Neuronal stem cell (in vitro differentiated cells): ENCODE measurements around the gene ABCC5.

Experiments used
- DNase-seq: peaks from one replicate; pipeline ENCODE4 v3.0.0-alpha.2; 2013; ENCODE audit warnings: low spot score
- H2AFZ ChIP-seq: one replicate; pipeline ENCODE4 v1.6.1; 2013; ENCODE audit warnings: mild to moderate bottlenecking, low read length, inconsistent platforms
- H2AK5ac ChIP-seq: 2 replicates; pipeline ENCODE4 v1.6.1; 2013; ENCODE audit warnings: low read depth, mild to moderate bottlenecking, inconsistent platforms, low read length, moderate library complexity, mixed read lengths
- H2BK120ac ChIP-seq: 2 replicates; pipeline ENCODE4 v1.6.1; 2013; ENCODE audit warnings: low read depth, mild to moderate bottlenecking, inconsistent platforms, low read length, moderate library complexity, mixed read lengths
- H2BK12ac ChIP-seq: one replicate; pipeline ENCODE4 v1.6.1; 2013; ENCODE audit warnings: low read length, inconsistent platforms
- H2BK15ac ChIP-seq: 2 replicates; pipeline ENCODE4 v1.6.1; 2013; ENCODE audit warnings: mild to moderate bottlenecking, low read length, inconsistent platforms, mixed read lengths
- H2BK5ac ChIP-seq: one replicate; pipeline ENCODE4 v1.6.1; 2013; ENCODE audit warnings: inconsistent platforms, mild to moderate bottlenecking, low read length, moderate library complexity
- H3K14ac ChIP-seq: one replicate; pipeline ENCODE4 v1.6.1; 2013; ENCODE audit warnings: low read length, inconsistent platforms
- H3K18ac ChIP-seq: 2 replicates; pipeline ENCODE4 v1.6.1; 2013; ENCODE audit warnings: low read length, inconsistent platforms
- H3K23ac ChIP-seq: 2 replicates; pipeline ENCODE4 v1.6.1; 2013; ENCODE audit warnings: low read depth, mild to moderate bottlenecking, mixed read lengths, low read length, inconsistent platforms; ENCODE audit not compliant: poor library complexity
- H3K27ac ChIP-seq: replicated peaks from 3 replicates; pipeline ENCODE4 v1.5.1; 2013; ENCODE audit warnings: low read length, inconsistent platforms
- H3K27me3 ChIP-seq, 3 experiments: 2 replicates each; pipeline ENCODE4 v1.6.1; 2013; ENCODE audit warnings: low read length in 3 of 3, mild to moderate bottlenecking in 2 of 3, inconsistent platforms in 1 of 3, low read depth in 1 of 3, mixed read lengths in 1 of 3, moderate library complexity in 1 of 3; ENCODE audit not compliant: control insufficient read depth in 3 of 3, insufficient read depth in 3 of 3
- H3K36me3 ChIP-seq, 2 donors: replicated peaks in 1 of 2; 2 replicates each; pipeline ENCODE4 v1.6.1; 2013; ENCODE audit warnings: low read length in 2 of 2; ENCODE audit not compliant: control insufficient read depth in 2 of 2, insufficient read depth in 2 of 2
- H3K4ac ChIP-seq: 2 replicates; pipeline ENCODE4 v1.6.1; 2013; ENCODE audit warnings: inconsistent platforms, mild to moderate bottlenecking, low read length, moderate library complexity
- H3K4me1 ChIP-seq, 2 donors: 1 replicate in 1 of 2; 2 replicates in 1 of 2; pipeline ENCODE4 v1.6.1; 2013; ENCODE audit warnings: low read length in 2 of 2, low read depth in 1 of 2; ENCODE audit not compliant: control insufficient read depth in 2 of 2, insufficient read depth in 1 of 2
- H3K4me2 ChIP-seq: one replicate; pipeline ENCODE4 v1.6.1; 2013; ENCODE audit warnings: mild to moderate bottlenecking, low read length, inconsistent platforms; ENCODE audit not compliant: insufficient read depth, poor library complexity, severe bottlenecking
- H3K4me3 ChIP-seq, 2 donors: 2 replicates each; pipeline ENCODE4 v1.5.1; 2013; ENCODE audit warnings: low read length in 2 of 2, mild to moderate bottlenecking in 2 of 2, inconsistent platforms in 1 of 2, moderate library complexity in 1 of 2
- H3K79me1 ChIP-seq: one replicate; pipeline ENCODE4 v1.6.1; 2013; ENCODE audit warnings: low read depth, mild to moderate bottlenecking, inconsistent platforms, low read length, moderate library complexity
- H3K9ac ChIP-seq: one replicate; pipeline ENCODE4 v1.6.1; 2013; ENCODE audit warnings: mild to moderate bottlenecking, low read depth, low read length, inconsistent platforms; ENCODE audit not compliant: poor library complexity
- H3K9me3 ChIP-seq, 2 donors: replicated peaks in 1 of 2; 2 replicates each; pipeline versions ENCODE3 to v1.6.1; 2013; ENCODE audit warnings: low read length in 2 of 2, mild to moderate bottlenecking in 2 of 2, inconsistent platforms in 1 of 2, low read depth in 1 of 2, mixed read lengths in 1 of 2, moderate library complexity in 1 of 2; ENCODE audit not compliant: control insufficient read depth in 2 of 2, insufficient read depth in 1 of 2
- H4K8ac ChIP-seq: one replicate; pipeline ENCODE4 v1.6.1; 2013; ENCODE audit warnings: low read depth, mild to moderate bottlenecking, inconsistent platforms, low read length, moderate library complexity
- H4K91ac ChIP-seq: one replicate; pipeline ENCODE4 v1.6.1; 2013; ENCODE audit warnings: low read length, low read depth, mild to moderate bottlenecking, inconsistent platforms; ENCODE audit not compliant: poor library complexity
- WGBS, 2 donors: extraction: QIAGEN DNeasy Blood & Tissue Kit; methylation state at CpG; one replicate each; pipeline ENCODE4 v1.1.7; 2013; ENCODE audit warnings: missing lambda C conversion rate in 2 of 2, mixed read lengths in 1 of 2; ENCODE audit not compliant: insufficient read length in 2 of 2, insufficient replicate concordance in 1 of 2; ENCODE audit errors: extremely low coverage in 2 of 2; 5-methylcytosine and 5-hydroxymethylcytosine counted together

Gene ABCC5

DNA sequence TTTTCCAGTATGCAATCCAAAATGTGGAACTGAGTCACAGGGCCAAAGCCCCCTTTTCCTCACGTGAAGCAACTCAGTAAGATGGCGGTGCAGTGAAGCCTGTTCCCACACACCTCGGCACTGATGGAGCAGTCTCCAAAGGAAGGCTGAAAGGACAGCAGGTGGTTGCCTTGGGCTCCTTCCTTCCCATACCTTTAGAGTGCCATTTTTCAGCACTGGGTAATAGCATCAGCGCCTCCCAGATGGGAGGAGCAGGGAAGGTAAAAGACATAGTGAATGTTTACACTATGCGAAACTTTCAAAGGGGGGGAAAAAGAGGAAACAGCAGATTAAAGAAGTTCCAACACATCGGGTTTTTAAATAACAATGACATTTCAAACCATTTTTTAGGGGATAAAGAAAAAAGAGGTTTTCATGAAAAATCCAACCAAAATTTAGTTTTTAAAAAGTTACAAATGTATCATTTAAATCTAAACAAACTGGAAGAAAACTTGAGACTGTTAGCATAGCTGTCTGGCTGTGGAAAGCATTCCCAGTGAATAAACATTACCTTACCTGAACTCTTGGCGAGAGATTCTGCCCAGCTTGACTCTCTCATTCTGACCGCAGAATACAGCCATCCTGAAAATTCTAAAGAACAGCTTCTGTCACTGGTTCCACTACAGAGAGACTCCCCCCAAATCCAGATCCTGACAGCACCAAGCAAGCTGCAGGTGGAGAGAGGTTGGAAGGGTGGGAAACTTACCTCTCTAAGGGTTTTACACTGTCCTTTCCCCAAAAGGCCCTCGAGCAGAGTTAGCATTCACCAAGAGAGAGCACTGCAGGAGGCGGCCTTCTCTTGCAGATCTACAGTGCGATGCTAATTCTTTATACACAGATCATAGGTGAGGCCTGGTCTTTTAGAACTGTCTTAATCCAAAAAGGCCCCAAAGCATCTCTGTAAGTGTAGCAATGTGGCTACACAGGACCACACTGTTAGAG is 32.6 kb downstream of the ABCC5 start:
- H2BK120ac ChIP-seq = no peak overlapping the region
- H4K91ac ChIP-seq = no peak overlapping the region
- no CpG with 5 or more reads among the region's 11 CpGs for WGBS, 2 donors
- H2BK15ac ChIP-seq = no peak overlapping the region
- H4K8ac ChIP-seq = no peak overlapping the region
- no peak overlapping the region for H3K4me3 ChIP-seq
- H3K4ac ChIP-seq = no peak overlapping the region
- no peak overlapping the region for H3K14ac ChIP-seq
- H3K79me1 ChIP-seq = no peaks in the 10 kb centered on the region
- H3K23ac ChIP-seq = no peak overlapping the region
- no peak overlapping the region for H3K9ac ChIP-seq
- no peak overlapping the region for H3K27ac ChIP-seq
- no peak for DNase-seq
- H3K4me1 ChIP-seq = no peaks in the 10 kb centered on the region
- H2BK5ac ChIP-seq = no peak overlapping the region
- no peak overlapping the region for H2AK5ac ChIP-seq
- H3K4me2 ChIP-seq = no peak overlapping the region
- no peaks in the 10 kb centered on the region for H3K9me3 ChIP-seq
- no peak overlapping the region for H3K18ac ChIP-seq
- peaks cover 23 to 78% of the 10 kb centered on the region in 2 donors for H3K36me3 ChIP-seq
- H2AFZ ChIP-seq = no peak overlapping the region
- H3K27me3 ChIP-seq = no peaks in the 10 kb centered on the region
- H2BK12ac ChIP-seq = no peak overlapping the region

DNA sequence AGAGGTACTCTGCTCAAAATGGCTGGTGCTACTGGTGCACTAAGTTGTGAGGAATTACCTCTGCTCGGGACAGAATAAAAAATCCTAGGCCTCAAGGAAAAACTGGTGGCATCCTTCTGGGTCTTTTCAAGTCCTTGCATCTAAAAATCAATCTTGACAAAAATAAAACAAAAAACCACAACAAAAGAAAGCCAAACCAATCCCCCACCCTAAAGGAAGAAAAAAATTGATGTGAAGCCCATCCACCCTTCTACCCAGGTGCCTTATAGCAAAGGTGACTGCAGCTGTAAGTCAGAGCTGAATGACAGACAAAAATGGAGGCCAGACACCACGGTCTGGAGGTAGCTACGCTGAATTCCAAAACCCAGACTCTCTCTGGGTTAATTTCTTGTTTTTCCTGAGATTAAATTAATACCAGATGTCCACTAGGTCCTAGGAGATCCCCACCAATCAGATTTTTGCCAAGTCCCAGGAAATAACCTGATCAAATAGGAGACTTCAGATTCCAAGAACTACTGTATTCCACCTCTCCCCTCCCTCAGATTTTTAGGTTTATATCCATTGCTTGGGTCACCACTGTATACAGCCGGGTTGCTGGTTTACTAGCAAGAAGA is 33.5 kb downstream of the ABCC5 start:
- no peaks in the 10 kb centered on the region for H3K4me1 ChIP-seq
- H3K36me3 ChIP-seq = peaks cover 23 to 77% of the 10 kb centered on the region in 2 donors
- H3K4me3 ChIP-seq = no peak overlapping the region
- H3K4ac ChIP-seq = no peak overlapping the region
- no peak overlapping the region for H3K23ac ChIP-seq
- H3K79me1 ChIP-seq = no peaks in the 10 kb centered on the region
- H3K14ac ChIP-seq = no peak overlapping the region
- no peak overlapping the region for H2BK15ac ChIP-seq
- no peak overlapping the region for H4K91ac ChIP-seq
- H3K27me3 ChIP-seq = no peaks in the 10 kb centered on the region
- no peak overlapping the region for H3K18ac ChIP-seq
- no peak overlapping the region for H3K27ac ChIP-seq
- no peak overlapping the region for H2AK5ac ChIP-seq
- no peak for DNase-seq
- no peak overlapping the region for H2BK12ac ChIP-seq
- no CpG with 5 or more reads among the region's 4 CpGs for WGBS, 2 donors
- H3K9ac ChIP-seq = no peak overlapping the region
- H4K8ac ChIP-seq = no peak overlapping the region
- no peak overlapping the region for H2AFZ ChIP-seq
- no peaks in the 10 kb centered on the region for H3K9me3 ChIP-seq
- H2BK5ac ChIP-seq = no peak overlapping the region
- no peak overlapping the region for H2BK120ac ChIP-seq
- no peak overlapping the region for H3K4me2 ChIP-seq

DNA sequence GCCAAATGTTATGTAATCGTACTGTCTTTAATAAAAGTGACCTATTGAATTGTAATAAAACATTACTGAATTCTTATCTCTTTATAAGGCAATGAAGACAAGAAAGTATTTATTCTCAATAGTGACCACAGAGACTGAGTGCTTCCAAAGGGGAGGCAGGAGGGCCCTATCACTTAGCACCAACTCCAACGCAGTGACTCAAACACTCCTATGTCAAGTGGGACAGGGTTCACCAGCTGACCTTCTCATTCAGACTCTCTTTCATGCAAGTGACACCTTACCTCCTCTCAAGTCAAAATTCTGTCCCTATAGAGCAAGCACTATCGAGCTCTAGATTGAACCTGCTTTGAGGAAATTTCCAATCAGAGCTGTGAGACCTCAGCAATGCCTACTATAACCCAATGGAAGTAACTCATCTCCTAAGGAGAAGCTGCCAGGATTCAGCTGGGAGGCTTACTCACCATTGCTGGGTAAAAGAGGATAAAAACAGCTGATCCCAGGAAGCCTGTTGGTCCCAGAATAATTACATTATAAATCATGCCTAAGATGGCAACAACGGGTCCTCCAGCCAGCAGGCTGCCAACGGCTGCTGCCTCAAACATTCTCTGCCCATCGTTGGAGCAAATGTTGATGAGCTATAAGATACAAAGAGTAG is 35.6 kb downstream of the ABCC5 start:
- H3K14ac ChIP-seq = no peak overlapping the region
- H2BK12ac ChIP-seq = no peak overlapping the region
- H3K9me3 ChIP-seq = no peaks in the 10 kb centered on the region
- H2AFZ ChIP-seq = no peak overlapping the region
- H4K91ac ChIP-seq = no peak overlapping the region
- H3K79me1 ChIP-seq = no peaks in the 10 kb centered on the region
- no peak overlapping the region for H3K27ac ChIP-seq
- H2BK5ac ChIP-seq = no peak overlapping the region
- H3K18ac ChIP-seq = no peak overlapping the region
- H3K4me1 ChIP-seq = no peaks in the 10 kb centered on the region
- no peak overlapping the region for H2BK15ac ChIP-seq
- no CpG with 5 or more reads among the region's 6 CpGs for WGBS, 2 donors
- H3K27me3 ChIP-seq = no peaks in the 10 kb centered on the region
- H2BK120ac ChIP-seq = no peak overlapping the region
- peaks cover 11 to 67% of the 10 kb centered on the region in 2 donors for H3K36me3 ChIP-seq
- H4K8ac ChIP-seq = no peak overlapping the region
- no peak overlapping the region for H3K4ac ChIP-seq
- H3K4me3 ChIP-seq = no peak overlapping the region
- H2AK5ac ChIP-seq = no peak overlapping the region
- H3K4me2 ChIP-seq = no peak overlapping the region
- H3K9ac ChIP-seq = no peak overlapping the region
- no peak for DNase-seq
- no peak overlapping the region for H3K23ac ChIP-seq

DNA sequence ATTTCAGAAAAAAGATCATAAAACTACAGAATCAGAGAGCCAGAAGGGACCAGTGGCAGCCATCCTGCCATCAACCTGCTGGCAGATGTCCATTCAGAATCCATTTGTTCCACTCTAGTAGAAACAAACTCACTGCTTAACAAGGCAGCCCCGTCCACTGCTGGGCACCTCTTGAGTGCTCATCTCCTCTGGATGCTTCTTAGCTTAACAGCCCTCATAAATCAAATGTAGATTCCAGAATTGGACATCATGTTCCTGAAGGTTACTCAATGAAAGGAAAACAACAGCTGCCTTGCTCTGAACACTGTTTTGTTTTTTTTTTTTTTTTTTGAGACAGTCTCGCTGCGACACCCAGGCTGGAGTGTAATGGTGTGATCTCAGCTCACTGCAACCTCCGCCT is 37.3 kb downstream of the ABCC5 start:
- Histone ChIP-seq H2BK120ac (no peak overlapping the region), H2AK5ac (no peak overlapping the region), H2BK12ac (no peak overlapping the region), H3K4me2 (no peak overlapping the region), H2BK15ac (no peak overlapping the region), H3K4me3 (no peak overlapping the region), H3K18ac (no peak overlapping the region), H3K27ac (no peak overlapping the region), H3K27me3 (no peaks in the 10 kb centered on the region), H3K9ac (no peak overlapping the region), H3K9me3 (no peaks in the 10 kb centered on the region), H3K4me1 (no peaks in the 10 kb centered on the region), H4K91ac (no peak overlapping the region), H3K36me3 (peaks cover 10 to 55% of the 10 kb centered on the region in 2 donors), H3K14ac (no peak overlapping the region), H3K4ac (no peak overlapping the region), H3K79me1 (no peaks in the 10 kb centered on the region), H2AFZ (no peak overlapping the region), H3K23ac (no peak overlapping the region), H2BK5ac (no peak overlapping the region), H4K8ac (no peak overlapping the region)
- WGBS, 2 donors = no CpG with 5 or more reads among the region's 4 CpGs
- no peak for DNase-seq
